Subcutaneous abdominal adipose tissue (tissue), 5 donors: Measurements from ENCODE around the gene CEACAM5.
"Not testable (repeated sequence)": the region's sequence is repeated elsewhere in the genome, so short reads cannot be mapped to it uniquely, and the experiment has no call there.

Source experiments
- H3K27ac ChIP-seq: one replicate; pipeline ENCODE4 v1.7.0; 2013; ENCODE audit warnings: low read depth, mild to moderate bottlenecking, inconsistent platforms, low read length, moderate library complexity
- H3K27me3 ChIP-seq, 5 donors: one replicate each; pipeline ENCODE4 v1.7.0; 2013; ENCODE audit warnings: low read length in 5 of 5, inconsistent platforms in 1 of 5; ENCODE audit not compliant: control insufficient read depth in 5 of 5, insufficient read depth in 4 of 5
- H3K36me3 ChIP-seq, 5 donors: one replicate each; pipeline ENCODE4 v1.7.0; 2013; ENCODE audit warnings: low read length in 5 of 5; ENCODE audit not compliant: control insufficient read depth in 5 of 5, insufficient read depth in 5 of 5
- H3K4me1 ChIP-seq, 5 donors: one replicate each; pipeline ENCODE4 v1.7.0; 2013; ENCODE audit warnings: low read length in 5 of 5, mild to moderate bottlenecking in 3 of 5, moderate library complexity in 1 of 5; ENCODE audit not compliant: control insufficient read depth in 5 of 5, insufficient read depth in 5 of 5
- H3K4me3 ChIP-seq, 5 donors: one replicate each; pipeline ENCODE4 v1.7.0; 2013; ENCODE audit warnings: low read length in 5 of 5, low read depth in 1 of 5
- H3K9ac ChIP-seq, 5 donors: one replicate each; pipeline ENCODE4 v1.7.0; 2013; ENCODE audit warnings: low read length in 5 of 5, mild to moderate bottlenecking in 4 of 5, moderate library complexity in 3 of 5
- H3K9me3 ChIP-seq, 5 donors: one replicate each; pipeline ENCODE4 v1.7.0; 2013; ENCODE audit warnings: low read length in 5 of 5; ENCODE audit not compliant: control insufficient read depth in 5 of 5
- donor health status: healthy.
- donor health status: healthy.
- donor health status: healthy.
- donor health status: healthy.
- donor health status: healthy.

The CEACAM5 gene

DNA sequence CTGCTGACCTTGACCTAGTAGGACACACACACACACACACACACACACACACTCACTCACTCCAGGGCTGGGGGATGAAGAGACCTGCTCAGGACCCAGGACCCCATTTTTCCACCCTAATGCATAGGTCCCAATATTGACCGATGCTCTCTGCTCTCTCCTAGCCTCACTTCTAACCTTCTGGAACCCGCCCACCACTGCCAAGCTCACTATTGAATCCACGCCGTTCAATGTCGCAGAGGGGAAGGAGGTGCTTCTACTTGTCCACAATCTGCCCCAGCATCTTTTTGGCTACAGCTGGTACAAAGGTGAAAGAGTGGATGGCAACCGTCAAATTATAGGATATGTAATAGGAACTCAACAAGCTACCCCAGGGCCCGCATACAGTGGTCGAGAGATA, 1.1 kb downstream of the CEACAM5 start:
- H3K9me3 ChIP-seq, H3K9ac ChIP-seq, H3K27ac ChIP-seq, H3K36me3 ChIP-seq, H3K4me3 ChIP-seq, H3K4me1 ChIP-seq: not testable (repeated sequence)
- H3K27me3 ChIP-seq, result peaks cover 7 to 45% (median 43%) of the 10 kb centered on the region in 5 donors

DNA sequence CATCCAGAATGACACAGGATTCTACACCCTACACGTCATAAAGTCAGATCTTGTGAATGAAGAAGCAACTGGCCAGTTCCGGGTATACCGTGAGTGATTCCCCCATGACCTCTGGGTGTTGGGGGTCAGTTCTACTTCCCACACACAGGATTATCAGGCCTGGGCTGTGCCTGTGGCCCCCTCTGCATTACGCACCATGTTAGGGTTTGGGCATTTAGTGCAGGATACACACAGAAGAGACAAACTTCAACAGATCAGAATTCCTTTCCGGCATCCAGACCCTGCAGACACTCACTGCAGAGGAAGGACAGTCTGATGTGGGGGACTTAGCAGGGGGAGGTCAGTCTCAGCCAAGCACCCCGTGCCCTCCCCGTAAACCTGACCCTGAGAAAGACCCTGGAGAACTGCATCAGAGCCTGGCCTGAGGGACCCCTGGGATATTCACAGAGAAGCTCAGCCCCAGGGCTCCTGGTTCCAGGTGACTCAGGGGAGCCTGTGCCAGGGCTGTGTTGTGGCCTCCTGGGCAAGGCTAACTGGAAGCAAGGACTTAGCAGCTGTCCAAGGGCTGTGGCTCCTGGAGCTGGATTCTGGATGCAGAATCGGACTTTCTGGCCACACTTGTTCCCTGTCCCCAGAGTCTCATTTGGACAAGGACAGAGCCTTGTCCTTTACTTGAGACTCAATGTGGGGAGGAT, 1.7 kb downstream of the CEACAM5 start:
- Histone ChIP-seq H3K9me3 (no peaks in the 10 kb centered on the region), H3K9ac (no peak overlapping the region), H3K4me3 (no peak overlapping the region), H3K27me3 (peaks cover 9 to 44% (median 42%) of the 10 kb centered on the region in 5 donors), H3K27ac (no peak overlapping the region), H3K36me3 (no peaks in the 10 kb centered on the region), H3K4me1 (peaks cover 0 to 5% (median 0%) of the 10 kb centered on the region in 5 donors)

DNA sequence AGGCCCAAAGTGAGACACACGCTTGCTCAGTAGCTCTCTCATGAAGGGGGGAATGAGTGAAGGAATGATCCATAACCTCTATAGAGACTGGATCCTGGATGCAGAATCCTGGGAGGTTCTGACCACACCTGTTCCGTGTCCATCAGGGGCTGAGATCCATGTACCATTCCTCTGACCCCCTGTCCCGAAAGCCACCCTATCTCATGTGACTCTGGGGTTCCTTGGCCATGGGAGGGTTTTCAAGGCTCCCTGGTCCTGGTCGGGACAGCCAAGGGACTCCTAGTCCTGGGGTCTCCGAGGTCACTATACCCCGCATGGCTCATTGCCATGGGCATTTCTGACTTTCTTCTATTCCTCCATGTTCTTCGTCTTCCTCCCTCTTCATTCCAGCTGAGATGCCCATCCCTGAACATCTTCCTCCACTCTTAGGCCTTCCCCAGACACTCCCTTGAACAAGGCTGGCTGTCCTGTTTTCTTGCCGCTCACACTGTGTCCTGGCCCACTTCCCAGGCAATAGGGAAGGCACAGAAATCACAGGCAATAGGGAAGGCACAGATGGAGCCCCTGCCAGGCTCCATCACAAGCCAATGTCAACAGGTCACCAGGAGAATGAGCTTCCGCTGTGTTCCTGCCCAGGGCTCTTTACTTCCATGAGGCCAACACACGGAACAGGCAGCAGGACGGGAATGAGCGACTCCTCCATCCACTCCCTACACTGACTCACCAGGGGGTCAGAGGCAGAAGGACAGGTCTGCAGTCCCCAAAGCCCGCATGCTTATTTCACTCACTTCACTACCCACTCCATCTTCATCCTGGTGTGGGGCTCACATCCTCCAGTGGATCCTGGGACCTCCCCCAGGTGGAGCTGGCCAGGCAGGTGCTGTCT, 3.2 kb downstream of the CEACAM5 start:
- Histone ChIP-seq H3K27ac (no peak overlapping the region), H3K9me3 (no peaks in the 10 kb centered on the region), H3K9ac (no peak overlapping the region), H3K4me1 (peaks cover 0 to 5% (median 0%) of the 10 kb centered on the region in 5 donors), H3K27me3 (peaks cover 9 to 34% (median 32%) of the 10 kb centered on the region in 5 donors), H3K36me3 (no peaks in the 10 kb centered on the region), H3K4me3 (no peak overlapping the region)

DNA sequence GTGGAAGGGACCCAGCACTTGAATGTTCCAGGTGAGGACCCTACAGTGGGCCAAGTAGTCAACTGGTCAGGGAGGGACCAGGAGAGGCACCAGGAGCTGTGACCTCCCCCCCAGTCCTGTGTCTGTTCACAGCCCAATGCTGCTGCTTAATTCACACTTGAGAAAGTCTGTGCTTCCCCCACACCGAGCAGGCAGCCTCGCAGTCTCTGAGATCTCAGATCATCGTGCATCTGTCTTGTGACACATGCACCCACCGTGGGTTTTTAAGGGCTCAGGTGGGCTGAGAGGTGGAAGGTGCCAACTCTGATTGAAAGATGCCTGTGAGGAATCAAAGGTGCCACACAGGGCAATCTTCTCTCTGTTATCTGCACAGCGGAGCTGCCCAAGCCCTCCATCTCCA, 6.2 kb downstream of the CEACAM5 start:
- H3K9ac ChIP-seq, result no peak overlapping the region
- H3K4me3 ChIP-seq, result no peak overlapping the region
- no peaks in the 10 kb centered on the region for H3K36me3 ChIP-seq
- H3K27ac ChIP-seq, result no peak overlapping the region
- peaks cover 2 to 29% (median 20%) of the 10 kb centered on the region in 5 donors for H3K27me3 ChIP-seq
- no peaks in the 10 kb centered on the region for H3K4me1 ChIP-seq
- no peaks in the 10 kb centered on the region for H3K9me3 ChIP-seq

DNA sequence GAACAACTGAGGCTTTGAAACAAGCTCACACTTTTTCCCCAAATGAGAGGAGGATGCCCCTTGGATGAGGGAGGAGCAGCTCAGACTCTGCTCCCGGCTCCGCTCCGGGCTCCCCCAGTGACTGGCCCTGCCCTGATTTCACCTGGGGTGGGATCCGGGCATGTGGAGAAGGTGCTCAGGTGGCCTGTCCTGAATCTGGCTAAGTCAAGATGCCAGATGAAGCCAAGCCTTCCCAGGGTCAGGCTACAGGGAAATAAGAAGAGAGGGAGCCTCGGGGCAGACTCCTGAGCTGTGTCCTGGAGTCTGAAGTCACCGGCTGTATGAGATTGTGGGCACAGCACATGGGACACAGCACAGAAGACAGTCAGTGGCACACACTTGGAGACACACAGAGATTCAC, 10.3 kb downstream of the CEACAM5 start:
- no peaks in the 10 kb centered on the region for H3K9me3 ChIP-seq
- H3K4me3 ChIP-seq, result no peak overlapping the region
- no peak overlapping the region for H3K9ac ChIP-seq
- H3K4me1 ChIP-seq, result no peaks in the 10 kb centered on the region
- H3K36me3 ChIP-seq, result no peaks in the 10 kb centered on the region
- H3K27me3 ChIP-seq, result peaks cover 10 to 31% (median 23%) of the 10 kb centered on the region in 5 donors
- H3K27ac ChIP-seq, result no peak overlapping the region

DNA sequence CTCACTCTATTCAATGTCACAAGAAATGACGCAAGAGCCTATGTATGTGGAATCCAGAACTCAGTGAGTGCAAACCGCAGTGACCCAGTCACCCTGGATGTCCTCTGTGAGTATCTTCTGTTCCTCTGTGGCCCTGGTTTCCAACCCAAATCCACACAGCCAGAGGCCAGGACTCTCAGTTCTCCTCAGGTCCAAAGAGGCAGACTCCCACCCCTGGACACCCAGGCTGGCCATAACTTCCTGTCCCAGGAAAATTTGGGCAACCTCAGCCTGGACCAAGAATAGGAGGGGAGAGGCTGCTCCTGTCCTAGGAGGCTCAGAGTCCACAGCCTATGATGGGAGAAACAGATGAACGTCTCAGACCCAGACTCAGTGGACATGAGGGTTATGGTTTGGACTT, 11.7 kb downstream of the CEACAM5 start:
- Histone ChIP-seq H3K9ac (no peak overlapping the region), H3K4me3 (no peak overlapping the region), H3K27me3 (peaks cover 7 to 31% (median 17%) of the 10 kb centered on the region in 5 donors), H3K36me3 (no peaks in the 10 kb centered on the region), H3K27ac (no peak overlapping the region), H3K9me3 (no peaks in the 10 kb centered on the region), H3K4me1 (no peaks in the 10 kb centered on the region)

DNA sequence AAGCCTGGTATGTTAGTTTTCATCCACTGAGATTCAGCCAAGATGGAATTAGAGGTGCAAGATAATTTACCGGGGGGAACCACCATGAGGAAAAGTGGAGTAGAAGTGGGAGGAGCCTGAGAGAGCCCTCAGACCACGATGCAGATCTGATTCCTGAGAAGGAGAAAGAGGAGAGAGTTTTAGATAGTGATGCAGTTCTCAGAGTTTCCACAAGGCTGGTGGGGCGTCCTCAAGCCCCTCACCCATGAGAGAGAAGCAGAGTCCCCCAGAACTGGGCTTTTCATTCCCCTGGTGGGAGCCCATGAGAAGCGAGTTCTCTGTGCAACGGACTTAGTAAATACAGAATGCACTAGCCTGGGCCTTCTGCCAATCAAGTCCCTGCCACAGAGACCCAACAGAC, 18.1 kb downstream of the CEACAM5 start:
- no peaks in the 10 kb centered on the region for H3K4me1 ChIP-seq
- H3K27ac ChIP-seq, result no peak overlapping the region
- H3K9ac ChIP-seq, result no peak overlapping the region
- H3K27me3 ChIP-seq, result peaks cover 3 to 13% (median 8%) of the 10 kb centered on the region in 5 donors
- H3K4me3 ChIP-seq, result no peak overlapping the region
- H3K9me3 ChIP-seq, result no peaks in the 10 kb centered on the region
- H3K36me3 ChIP-seq, result no peaks in the 10 kb centered on the region

DNA sequence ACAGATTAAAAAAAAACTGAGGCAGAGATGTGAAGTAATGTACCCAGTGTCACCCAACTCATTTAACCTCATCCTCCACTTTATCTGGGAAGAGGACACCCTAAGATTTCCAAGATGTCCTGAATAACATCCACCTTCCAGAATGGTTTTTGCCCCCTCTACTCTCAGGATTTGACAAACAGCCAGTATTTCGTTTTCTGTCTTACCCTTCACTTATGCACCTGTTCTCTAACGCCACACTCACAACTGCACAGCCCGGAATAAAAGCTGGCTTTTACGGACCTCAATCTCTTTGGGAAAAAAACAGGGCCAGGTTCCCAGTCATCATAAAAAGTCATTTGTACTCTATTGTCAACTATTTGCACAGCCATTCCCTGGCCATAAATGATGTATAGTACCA, 25.7 kb downstream of the CEACAM5 start:
- H3K9me3 ChIP-seq, result no peaks in the 10 kb centered on the region
- H3K4me1 ChIP-seq, result no peaks in the 10 kb centered on the region
- no peak overlapping the region for H3K9ac ChIP-seq
- no peak overlapping the region for H3K4me3 ChIP-seq
- H3K36me3 ChIP-seq, result no peaks in the 10 kb centered on the region
- H3K27me3 ChIP-seq, result peaks cover 0 to 7% (median 3%) of the 10 kb centered on the region in 5 donors
- H3K27ac ChIP-seq, result no peak overlapping the region

DNA sequence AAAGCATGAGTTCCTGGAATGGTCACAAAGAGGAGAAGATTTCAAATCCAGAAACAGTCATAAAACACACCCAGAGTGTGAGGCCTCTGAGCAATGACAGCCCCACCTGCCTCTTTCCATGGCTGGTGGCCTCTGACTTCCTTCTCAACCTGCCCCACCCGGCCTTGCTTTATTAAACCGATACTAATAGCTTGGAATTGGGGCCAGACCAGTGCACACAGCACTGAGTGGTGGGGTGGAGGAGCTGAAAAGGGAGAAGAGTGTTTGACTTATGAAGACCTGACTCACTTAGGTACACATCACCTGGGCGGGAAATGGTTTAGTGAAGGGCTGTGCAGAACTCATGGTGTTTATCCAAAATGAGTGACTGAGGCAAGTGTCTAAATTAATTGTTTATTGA, 26.2 kb downstream of the CEACAM5 start:
- no peak overlapping the region for H3K9ac ChIP-seq
- H3K4me3 ChIP-seq, result no peak overlapping the region
- H3K27ac ChIP-seq, result no peak overlapping the region
- H3K36me3 ChIP-seq, result no peaks in the 10 kb centered on the region
- H3K4me1 ChIP-seq, result no peaks in the 10 kb centered on the region
- peaks cover 0 to 7% (median 3%) of the 10 kb centered on the region in 5 donors for H3K27me3 ChIP-seq
- no peaks in the 10 kb centered on the region for H3K9me3 ChIP-seq

DNA sequence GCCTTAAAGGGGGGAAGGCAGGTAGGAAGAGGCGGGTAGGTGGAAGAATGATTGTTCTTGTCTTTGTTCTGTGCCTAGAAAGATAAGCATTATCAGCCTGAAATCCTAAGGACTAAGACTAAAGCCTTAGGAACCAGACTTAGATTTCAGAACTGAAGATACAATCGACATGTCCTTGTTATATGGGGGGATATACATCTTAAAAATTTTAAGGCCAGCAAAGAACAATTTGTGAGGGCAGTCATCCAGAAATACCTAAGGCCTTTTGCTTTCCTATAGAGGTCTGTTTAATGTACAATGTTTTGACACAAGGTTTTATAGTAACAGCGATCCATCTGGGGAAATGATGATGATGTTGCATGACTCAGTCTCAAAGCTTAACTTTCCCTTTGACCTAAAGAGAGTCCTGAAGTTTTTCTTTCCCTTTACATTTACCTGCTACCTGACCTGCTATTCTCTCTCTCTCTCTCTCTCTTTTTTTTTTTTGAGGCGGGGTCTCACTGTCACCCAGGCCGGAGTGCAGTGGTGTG, 26.7 kb downstream of the CEACAM5 start:
- H3K27ac ChIP-seq, result no peak overlapping the region
- no peak overlapping the region for H3K4me3 ChIP-seq
- no peaks in the 10 kb centered on the region for H3K36me3 ChIP-seq
- H3K9me3 ChIP-seq, result no peaks in the 10 kb centered on the region
- H3K27me3 ChIP-seq, result peaks cover 0 to 7% (median 3%) of the 10 kb centered on the region in 5 donors
- no peaks in the 10 kb centered on the region for H3K4me1 ChIP-seq
- H3K9ac ChIP-seq, result no peak overlapping the region
